Endothelial cell (in vitro differentiated cells): Measurements from ENCODE around the gene PTPRE. TPM values are rescaled to one million over a fixed set of nuclear protein-coding genes. Genes with fewer than 3 reads are reported as not detected.

ENCODE experiments used
- DNase-seq: peaks from one replicate; pipeline ENCODE4 v3.0.0; 2021; ENCODE audit warnings: low spot score
- H3K27ac Mint-ChIP-seq: one replicate; pipeline ENCODE4 v1.8.0; 2021; ENCODE audit warnings: mixed read lengths, inconsistent platforms; ENCODE audit not compliant: unreplicated experiment
- H3K27me3 Mint-ChIP-seq: one replicate; pipeline ENCODE4 v1.8.0; 2021; ENCODE audit warnings: mild to moderate bottlenecking, moderate library complexity, mixed read lengths, inconsistent platforms; ENCODE audit not compliant: unreplicated experiment
- H3K36me3 Mint-ChIP-seq: one replicate; pipeline ENCODE4 v1.8.0; 2021; ENCODE audit warnings: mild to moderate bottlenecking, low read depth, mixed read lengths, inconsistent platforms; ENCODE audit not compliant: unreplicated experiment
- H3K4me1 Mint-ChIP-seq: one replicate; pipeline ENCODE4 v1.8.0; 2021; ENCODE audit warnings: mild to moderate bottlenecking, mixed read lengths, inconsistent platforms; ENCODE audit not compliant: unreplicated experiment
- H3K4me3 Mint-ChIP-seq: one replicate; pipeline ENCODE4 v1.8.0; 2021; ENCODE audit warnings: mild to moderate bottlenecking, mixed read lengths, inconsistent platforms; ENCODE audit not compliant: unreplicated experiment
- H3K9me3 Mint-ChIP-seq: one replicate; pipeline ENCODE4 v1.8.0; 2021; ENCODE audit warnings: mixed read lengths, inconsistent platforms; ENCODE audit not compliant: unreplicated experiment
- total RNA-seq: library from RNA; stranded (reverse); fragmentation: NEBNext Ultra II Directional; extraction: Animal tissue kit (Norgen Biotek cat#: 25700); gene quantifications from one replicate; pipeline ENCODE4 v1.2.1, GENCODE V29; 2021; ENCODE audit not compliant: unreplicated experiment
- TF ChIP-seq, protein P1 (sequence below): fragments of 200-600 bp; sonication (generic); IDR thresholded peaks from one replicate; pipeline ENCODE4 v1.5.0; 2021; ENCODE audit warnings: antibody characterized with exemption; ENCODE audit not compliant: unreplicated experiment

Gene PTPRE
- total RNA-seq, 1 donor from 2014 or later: 117 TPM

- peaks cover 38% of the 10 kb centered on the region for H3K4me1 Mint-ChIP-seq
- H3K27me3 Mint-ChIP-seq: peaks cover 6% of the 10 kb centered on the region
- peak; percentile 92 for DNase-seq
- H3K9me3 Mint-ChIP-seq: no peaks in the 10 kb centered on the region
- peaks cover 4% of the 10 kb centered on the region for H3K36me3 Mint-ChIP-seq
- H3K27ac Mint-ChIP-seq: no peak overlapping the region
- H3K4me3 Mint-ChIP-seq: no peak overlapping the region
- TF ChIP-seq, protein P1, sequence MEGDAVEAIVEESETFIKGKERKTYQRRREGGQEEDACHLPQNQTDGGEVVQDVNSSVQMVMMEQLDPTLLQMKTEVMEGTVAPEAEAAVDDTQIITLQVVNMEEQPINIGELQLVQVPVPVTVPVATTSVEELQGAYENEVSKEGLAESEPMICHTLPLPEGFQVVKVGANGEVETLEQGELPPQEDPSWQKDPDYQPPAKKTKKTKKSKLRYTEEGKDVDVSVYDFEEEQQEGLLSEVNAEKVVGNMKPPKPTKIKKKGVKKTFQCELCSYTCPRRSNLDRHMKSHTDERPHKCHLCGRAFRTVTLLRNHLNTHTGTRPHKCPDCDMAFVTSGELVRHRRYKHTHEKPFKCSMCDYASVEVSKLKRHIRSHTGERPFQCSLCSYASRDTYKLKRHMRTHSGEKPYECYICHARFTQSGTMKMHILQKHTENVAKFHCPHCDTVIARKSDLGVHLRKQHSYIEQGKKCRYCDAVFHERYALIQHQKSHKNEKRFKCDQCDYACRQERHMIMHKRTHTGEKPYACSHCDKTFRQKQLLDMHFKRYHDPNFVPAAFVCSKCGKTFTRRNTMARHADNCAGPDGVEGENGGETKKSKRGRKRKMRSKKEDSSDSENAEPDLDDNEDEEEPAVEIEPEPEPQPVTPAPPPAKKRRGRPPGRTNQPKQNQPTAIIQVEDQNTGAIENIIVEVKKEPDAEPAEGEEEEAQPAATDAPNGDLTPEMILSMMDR: peak; percentile 99
Observed at GRCh38 chr10:128011059-128011979, 104.4 kb downstream of the PTPRE start.

- H3K4me1 Mint-ChIP-seq: peaks cover 45% of the 10 kb centered on the region
- H3K4me3 Mint-ChIP-seq: no peak overlapping the region
- TF ChIP-seq, protein P1: no peak
- peaks cover 5% of the 10 kb centered on the region for H3K36me3 Mint-ChIP-seq
- no peak for DNase-seq
- peaks cover 9% of the 10 kb centered on the region for H3K27me3 Mint-ChIP-seq
- H3K9me3 Mint-ChIP-seq: no peaks in the 10 kb centered on the region
- no peak overlapping the region for H3K27ac Mint-ChIP-seq
Observed at GRCh38 chr10:128013626-128014025, 106.7 kb downstream of the PTPRE start.

DNA sequence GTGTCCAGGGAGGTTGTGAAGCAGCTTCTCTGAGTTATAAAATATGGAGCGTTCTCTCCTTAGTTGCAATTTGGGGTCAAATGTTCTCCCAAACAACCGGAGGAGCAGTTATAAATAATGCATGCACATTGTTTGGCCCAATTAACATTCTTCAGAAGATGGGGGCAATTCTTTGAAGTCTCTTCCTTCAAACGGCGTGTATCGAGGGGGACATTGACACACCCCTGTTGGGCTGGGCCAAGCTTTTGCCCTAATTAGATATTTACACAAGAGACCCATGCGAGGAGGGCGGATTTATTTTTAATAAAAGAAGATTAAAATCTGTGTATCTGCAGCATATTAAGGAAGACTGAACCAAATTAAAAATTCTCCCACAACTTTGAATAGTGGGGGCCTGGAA is 107.3 kb downstream of the PTPRE start:
- Mint-ChIP-seq H3K4me1 (peaks cover 45% of the 10 kb centered on the region), H3K9me3 (no peaks in the 10 kb centered on the region), H3K36me3 (peaks cover 8% of the 10 kb centered on the region), H3K27ac (no peak overlapping the region), H3K27me3 (peaks cover 9% of the 10 kb centered on the region), H3K4me3 (no peak overlapping the region)
- no peak for DNase-seq
- TF ChIP-seq, protein P1: no peak

GRCh38 chr10:128016423-128017060 is 109.6 kb downstream of the PTPRE start:
- peaks cover 8% of the 10 kb centered on the region for H3K36me3 Mint-ChIP-seq
- peak overlapping the region; percentile 16 for H3K27ac Mint-ChIP-seq
- no peak overlapping the region for H3K4me3 Mint-ChIP-seq
- no peaks in the 10 kb centered on the region for H3K9me3 Mint-ChIP-seq
- peaks cover 31% of the 10 kb centered on the region for H3K4me1 Mint-ChIP-seq
- H3K27me3 Mint-ChIP-seq: peaks cover 8% of the 10 kb centered on the region
- TF ChIP-seq, protein P1: no peak
- DNase-seq: no peak

- Mint-ChIP-seq H3K4me3 (no peak overlapping the region), H3K4me1 (peaks cover 35% of the 10 kb centered on the region), H3K27me3 (peaks cover 10% of the 10 kb centered on the region), H3K36me3 (peaks cover 12% of the 10 kb centered on the region), H3K27ac (no peak overlapping the region), H3K9me3 (no peaks in the 10 kb centered on the region)
- TF ChIP-seq, protein P1: no peak
- DNase-seq: no peak
Observed at GRCh38 chr10:128017822-128018221, 110.9 kb downstream of the PTPRE start.
